HG03342 (cell line): ENCODE data around the gene KCTD20.

ENCODE experiments used
- ATAC-seq: cut with Tn5 transposase; IDR thresholded peaks from one replicate; pipeline ENCODE4 v1.9.1; 2021; ENCODE audit warnings: mild to moderate bottlenecking, moderate library complexity; ENCODE audit not compliant: unreplicated experiment

The KCTD20 gene

GRCh38 chr6:36523936-36524499 is 81.2 kb downstream of the KCTD20 start:
- ATAC-seq = no peak

- no peak for ATAC-seq
These were observed 82.1 kb downstream of the KCTD20 start for GRCh38 chr6:36524871-36525270.

DNA sequence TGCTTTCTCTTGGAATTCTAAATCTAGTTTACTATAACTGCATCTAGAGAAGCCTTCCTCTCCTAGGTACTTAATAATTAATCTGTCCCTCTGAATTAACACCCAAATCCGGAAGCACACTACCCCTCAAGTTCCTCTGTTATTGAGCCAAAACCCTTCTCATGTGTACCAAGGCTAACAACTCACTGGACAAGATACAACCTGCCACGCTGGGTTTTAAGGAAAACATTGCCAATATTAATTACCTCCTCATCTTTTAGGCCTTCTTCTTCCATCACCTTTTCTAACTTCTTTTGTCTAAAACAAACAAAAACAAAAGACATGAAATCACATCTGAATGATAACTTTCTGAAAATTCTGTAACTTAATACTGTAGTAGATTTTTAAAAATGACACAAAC is 82.5 kb downstream of the KCTD20 start:
- ATAC-seq = no peak

DNA sequence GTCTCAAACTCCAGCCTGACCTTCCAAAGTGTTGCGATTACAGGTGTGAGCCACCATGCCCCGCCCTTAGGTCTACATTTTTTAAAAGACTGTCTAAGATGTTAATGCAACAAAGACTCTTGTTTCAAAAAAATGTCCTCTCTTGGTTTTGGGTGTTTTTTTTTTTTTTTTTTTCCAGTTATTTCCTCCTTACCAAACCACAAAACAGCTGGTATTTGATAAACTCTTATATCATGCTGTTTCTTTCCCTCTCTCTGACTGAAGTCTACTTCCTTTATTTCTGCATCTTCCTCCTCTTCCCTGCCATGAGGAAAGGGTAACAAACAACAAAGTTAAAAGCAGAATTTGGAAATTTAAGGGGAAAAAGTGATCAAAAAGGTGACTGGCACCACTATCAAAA is 83.3 kb downstream of the KCTD20 start:
- ATAC-seq = no peak

- no peak for ATAC-seq
These were observed 90.5 kb downstream of the KCTD20 start for GRCh38 chr6:36533321-36533720.

DNA sequence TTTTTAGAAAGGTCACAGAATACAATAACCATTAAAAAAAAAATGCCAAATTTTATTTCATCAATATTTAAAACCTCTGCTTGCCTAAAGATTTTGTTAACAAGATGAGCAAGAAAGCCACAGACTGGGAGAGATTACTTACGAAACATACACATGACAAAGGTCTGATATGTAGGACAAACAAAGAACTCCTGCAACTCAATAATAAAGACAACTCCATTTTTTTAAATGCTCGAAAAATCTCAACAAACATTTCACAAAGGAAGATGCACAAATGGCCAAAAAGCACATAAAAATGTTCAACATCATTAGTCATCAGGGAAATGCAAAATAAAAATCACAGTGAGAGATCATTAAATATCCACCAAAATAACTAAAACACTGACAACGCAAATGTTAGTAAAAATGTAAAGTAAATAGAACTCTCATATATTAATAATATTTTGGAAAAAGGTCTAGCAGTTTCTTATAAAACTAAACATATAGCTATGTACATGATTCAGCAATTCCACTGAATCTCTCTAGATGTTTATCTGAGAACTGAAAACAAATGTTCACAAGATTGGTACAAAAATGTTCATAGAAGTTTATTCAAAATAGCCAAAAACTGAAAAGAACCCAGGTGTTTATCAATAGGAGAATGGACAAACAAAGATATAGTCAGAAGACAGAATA is 94.2 kb downstream of the KCTD20 start:
- ATAC-seq = no peak

- no peak for ATAC-seq
These were observed 97.2 kb downstream of the KCTD20 start for GRCh38 chr6:36539814-36540568.
